ENCODE data around the gene ALCAM.

The ALCAM gene

GRCh38 chr3:105513886-105514285 is 147.2 kb downstream of the ALCAM start:
- DNase-seq (ENCODE audit: low read depth, low spot score), result no peak
- in situ Hi-C loops (cut with HindIII; ENCODE audit: low sequenced_read_pairs), result no loop called here
- TF ChIP-seq, protein P1, sequence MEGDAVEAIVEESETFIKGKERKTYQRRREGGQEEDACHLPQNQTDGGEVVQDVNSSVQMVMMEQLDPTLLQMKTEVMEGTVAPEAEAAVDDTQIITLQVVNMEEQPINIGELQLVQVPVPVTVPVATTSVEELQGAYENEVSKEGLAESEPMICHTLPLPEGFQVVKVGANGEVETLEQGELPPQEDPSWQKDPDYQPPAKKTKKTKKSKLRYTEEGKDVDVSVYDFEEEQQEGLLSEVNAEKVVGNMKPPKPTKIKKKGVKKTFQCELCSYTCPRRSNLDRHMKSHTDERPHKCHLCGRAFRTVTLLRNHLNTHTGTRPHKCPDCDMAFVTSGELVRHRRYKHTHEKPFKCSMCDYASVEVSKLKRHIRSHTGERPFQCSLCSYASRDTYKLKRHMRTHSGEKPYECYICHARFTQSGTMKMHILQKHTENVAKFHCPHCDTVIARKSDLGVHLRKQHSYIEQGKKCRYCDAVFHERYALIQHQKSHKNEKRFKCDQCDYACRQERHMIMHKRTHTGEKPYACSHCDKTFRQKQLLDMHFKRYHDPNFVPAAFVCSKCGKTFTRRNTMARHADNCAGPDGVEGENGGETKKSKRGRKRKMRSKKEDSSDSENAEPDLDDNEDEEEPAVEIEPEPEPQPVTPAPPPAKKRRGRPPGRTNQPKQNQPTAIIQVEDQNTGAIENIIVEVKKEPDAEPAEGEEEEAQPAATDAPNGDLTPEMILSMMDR (IDR thresholded peaks at IDR 0.05; ENCODE audit: low read depth, low read length), result no peak
- H3K4me3 ChIP-seq (ENCODE audit: low read depth, low read length), result no peak overlapping the region

DNA sequence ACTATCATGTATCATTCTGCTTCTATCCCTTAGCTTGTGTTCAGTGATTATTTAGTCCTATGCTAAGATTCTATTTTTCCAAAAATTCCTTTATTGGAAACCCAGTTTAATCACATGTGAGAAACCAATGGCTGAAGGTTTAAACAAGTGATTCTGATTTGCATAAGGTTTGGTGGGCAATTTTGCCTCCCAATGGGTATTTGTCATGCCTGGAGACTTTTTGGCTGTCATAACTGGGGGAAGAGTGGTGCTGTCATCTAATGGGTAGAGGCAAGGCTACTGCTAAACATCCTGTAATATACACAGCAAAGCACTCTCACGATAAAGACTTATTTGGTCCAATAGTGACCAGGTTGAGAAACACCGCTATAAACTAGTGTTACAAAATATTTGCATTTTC is 148.7 kb downstream of the ALCAM start:
- no peak for DNase-seq (ENCODE audit: low read depth, low spot score)
- no peak overlapping the region for H3K4me3 ChIP-seq (ENCODE audit: low read depth, low read length)
- in situ Hi-C loops (cut with HindIII; ENCODE audit: low sequenced_read_pairs), result no loop called here
- TF ChIP-seq, protein P1 (IDR thresholded peaks at IDR 0.05; ENCODE audit: low read depth, low read length), result no peak

DNA sequence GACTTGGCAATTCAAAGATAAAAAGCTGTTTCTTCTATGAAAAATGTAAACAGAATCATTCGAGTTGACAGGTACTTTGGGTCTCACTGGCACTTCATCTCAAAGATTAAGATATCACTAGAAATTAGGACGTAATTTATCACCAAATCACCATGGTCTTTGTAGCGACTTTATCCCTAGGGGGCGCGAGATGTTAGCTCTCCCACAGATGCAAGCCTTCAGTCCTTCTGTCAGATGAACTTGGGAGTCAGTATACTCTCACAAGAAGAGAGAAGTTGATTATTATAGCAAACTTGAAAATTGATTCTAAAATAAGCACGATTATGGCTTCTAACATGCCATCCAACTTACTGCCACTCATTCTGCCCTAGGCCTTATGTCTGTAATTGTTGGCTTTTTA is 150.3 kb downstream of the ALCAM start:
- in situ Hi-C loops (cut with HindIII; ENCODE audit: low sequenced_read_pairs), result no loop called here
- DNase-seq (ENCODE audit: low read depth, low spot score), result no peak
- no peak overlapping the region for H3K4me3 ChIP-seq (ENCODE audit: low read depth, low read length)
- TF ChIP-seq, protein P1 (IDR thresholded peaks at IDR 0.05; ENCODE audit: low read depth, low read length), result peak; percentile 40

DNA sequence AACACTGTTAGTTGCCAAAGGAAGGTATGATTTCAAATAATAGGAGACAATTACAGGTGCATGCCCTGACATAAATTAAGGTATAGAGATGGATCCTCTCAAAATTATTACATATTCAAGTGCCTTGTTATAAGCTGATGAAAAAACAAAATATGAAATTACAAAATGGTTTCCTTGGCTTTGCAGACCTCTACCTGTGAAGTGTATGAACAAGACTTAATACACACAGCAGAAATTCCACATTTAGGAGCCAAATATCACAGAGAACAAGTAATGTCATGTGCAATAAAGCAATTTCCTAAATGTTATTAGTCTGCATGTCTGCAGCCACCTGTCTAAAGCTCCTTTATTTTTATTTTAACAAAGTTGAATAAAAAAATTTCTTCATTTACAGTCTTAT is 151.5 kb downstream of the ALCAM start:
- TF ChIP-seq, protein P1 (IDR thresholded peaks at IDR 0.05; ENCODE audit: low read depth, low read length), result no peak
- H3K4me3 ChIP-seq (ENCODE audit: low read depth, low read length), result no peak overlapping the region
- DNase-seq (ENCODE audit: low read depth, low spot score), result no peak
- in situ Hi-C loops (cut with HindIII; ENCODE audit: low sequenced_read_pairs), result no loop called here

DNA sequence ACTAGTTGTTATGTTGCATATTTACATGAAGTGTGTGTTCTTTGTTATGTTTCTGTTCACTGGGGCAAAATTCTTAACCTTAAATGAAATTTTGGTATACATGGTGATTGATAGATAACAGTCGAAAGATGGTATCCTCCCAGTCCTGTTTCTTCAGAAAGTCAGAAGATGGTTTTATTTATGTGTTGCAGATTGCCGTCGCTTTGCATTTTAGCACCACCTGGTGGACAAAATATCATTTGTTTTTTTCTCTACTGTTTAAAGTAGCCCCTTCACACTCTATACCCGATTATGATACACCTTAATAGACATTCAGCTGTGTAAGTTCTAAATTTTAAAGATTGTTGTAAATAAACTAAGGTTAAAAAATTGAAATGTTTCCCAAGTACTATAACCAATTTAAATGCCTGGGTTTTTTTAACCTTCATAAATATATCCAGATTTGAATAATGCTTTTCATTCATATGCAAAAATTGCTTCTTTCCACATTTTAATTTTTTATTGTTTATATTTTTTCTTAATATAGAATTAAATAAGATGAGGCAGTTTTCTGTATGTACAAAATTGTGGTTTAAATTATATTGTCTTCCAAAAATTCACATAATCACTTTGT is 152.2 kb downstream of the ALCAM start:
- in situ Hi-C loops (cut with HindIII; ENCODE audit: low sequenced_read_pairs), result no loop called here
- no peak overlapping the region for H3K4me3 ChIP-seq (ENCODE audit: low read depth, low read length)
- peak; percentile 81 for DNase-seq (ENCODE audit: low read depth, low spot score)
- TF ChIP-seq, protein P1 (IDR thresholded peaks at IDR 0.05; ENCODE audit: low read depth, low read length), result peak; percentile 42

GRCh38 chr3:105521770-105522169 is 155.1 kb downstream of the ALCAM start:
- DNase-seq (ENCODE audit: low read depth, low spot score), result no peak
- in situ Hi-C loops (cut with HindIII; ENCODE audit: low sequenced_read_pairs), result no loop called here
- TF ChIP-seq, protein P1 (IDR thresholded peaks at IDR 0.05; ENCODE audit: low read depth, low read length), result no peak
- no peak overlapping the region for H3K4me3 ChIP-seq (ENCODE audit: low read depth, low read length)

Measured in astrocyte of the spinal cord (primary cell).